ENCODE results near the gene KRTAP4-11.

KRTAP4-11 gene

DNA sequence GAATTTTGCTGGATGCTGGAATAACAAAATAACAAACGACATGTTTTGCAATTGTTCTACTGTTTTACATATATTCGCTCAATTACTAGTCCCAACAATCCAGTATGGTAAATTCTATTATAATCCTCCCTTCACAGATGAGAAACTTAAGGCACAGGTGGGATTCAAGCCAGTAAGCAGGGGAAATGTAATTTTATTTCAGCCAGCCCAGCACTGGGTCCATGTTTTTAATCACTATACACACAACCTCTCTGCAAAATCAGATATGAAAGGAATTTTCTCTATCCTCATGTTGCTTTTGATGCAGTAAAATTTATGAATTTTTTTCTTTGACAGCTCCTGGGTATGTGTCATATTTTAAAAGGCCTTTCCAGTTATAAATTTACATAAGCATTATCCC is 27.1 kb upstream of the KRTAP4-11 start:
- H3K9me3 ChIP-seq (ENCODE audit: low read length), result 0 out of 2 replicates have a peak, but pooled peaks cover 3% of the 10 kb centered on the region
- no peak overlapping the region for H3K4me3 ChIP-seq (ENCODE audit: low read depth, low read length, poor library complexity, severe bottlenecking)
- no peak overlapping the region for H2AFZ ChIP-seq (ENCODE audit: low read length)
- H3K36me3 ChIP-seq (ENCODE audit: insufficient read depth, low read length), result no peaks in the 10 kb centered on the region; the same call in 1 of the 2 replicates
- H3K9me2 ChIP-seq (ENCODE audit: low read depth, low read length), result no peaks in the 10 kb centered on the region
- H3K4me1 ChIP-seq (ENCODE audit: insufficient read depth, low read length, severe bottlenecking), result no peaks in the 10 kb centered on the region
- no peaks in the 10 kb centered on the region for H3F3A ChIP-seq (ENCODE audit: insufficient read depth, low read length)
- no peaks in the 10 kb centered on the region for H3K27me3 ChIP-seq (ENCODE audit: insufficient read depth, low read length)
- no peak overlapping the region for H3K9ac ChIP-seq (ENCODE audit: low read length)
- no peak overlapping the region for H3K27ac ChIP-seq (ENCODE audit: low read depth, low read length, poor library complexity, severe bottlenecking)
- no peaks in the 10 kb centered on the region for H3K79me2 ChIP-seq (ENCODE audit: insufficient read depth, low read length)
- no peaks in the 10 kb centered on the region for H4K20me1 ChIP-seq (ENCODE audit: insufficient read depth, low read length)
- TF ChIP-seq, protein P1, sequence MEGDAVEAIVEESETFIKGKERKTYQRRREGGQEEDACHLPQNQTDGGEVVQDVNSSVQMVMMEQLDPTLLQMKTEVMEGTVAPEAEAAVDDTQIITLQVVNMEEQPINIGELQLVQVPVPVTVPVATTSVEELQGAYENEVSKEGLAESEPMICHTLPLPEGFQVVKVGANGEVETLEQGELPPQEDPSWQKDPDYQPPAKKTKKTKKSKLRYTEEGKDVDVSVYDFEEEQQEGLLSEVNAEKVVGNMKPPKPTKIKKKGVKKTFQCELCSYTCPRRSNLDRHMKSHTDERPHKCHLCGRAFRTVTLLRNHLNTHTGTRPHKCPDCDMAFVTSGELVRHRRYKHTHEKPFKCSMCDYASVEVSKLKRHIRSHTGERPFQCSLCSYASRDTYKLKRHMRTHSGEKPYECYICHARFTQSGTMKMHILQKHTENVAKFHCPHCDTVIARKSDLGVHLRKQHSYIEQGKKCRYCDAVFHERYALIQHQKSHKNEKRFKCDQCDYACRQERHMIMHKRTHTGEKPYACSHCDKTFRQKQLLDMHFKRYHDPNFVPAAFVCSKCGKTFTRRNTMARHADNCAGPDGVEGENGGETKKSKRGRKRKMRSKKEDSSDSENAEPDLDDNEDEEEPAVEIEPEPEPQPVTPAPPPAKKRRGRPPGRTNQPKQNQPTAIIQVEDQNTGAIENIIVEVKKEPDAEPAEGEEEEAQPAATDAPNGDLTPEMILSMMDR (IDR thresholded peaks at IDR 0.05; ENCODE audit: low read length), result no peak
- no peak for TF ChIP-seq EZH2 (IDR thresholded peaks at IDR 0.05; ENCODE audit: borderline replicate concordance, low read length)
- H3K4me2 ChIP-seq (ENCODE audit: low read length), result no peak overlapping the region

GRCh38 chr17:41144846-41145245 is 26.7 kb upstream of the KRTAP4-11 start:
- no peaks in the 10 kb centered on the region for H3K27me3 ChIP-seq (ENCODE audit: insufficient read depth, low read length)
- no peaks in the 10 kb centered on the region for H3K79me2 ChIP-seq (ENCODE audit: insufficient read depth, low read length)
- H3K9me3 ChIP-seq (ENCODE audit: low read length), result 0 out of 2 replicates have a peak, but pooled peaks cover 3% of the 10 kb centered on the region
- H3K4me3 ChIP-seq (ENCODE audit: low read depth, low read length, poor library complexity, severe bottlenecking), result no peak overlapping the region
- H2AFZ ChIP-seq (ENCODE audit: low read length), result no peak overlapping the region
- H3K36me3 ChIP-seq (ENCODE audit: insufficient read depth, low read length), result no peaks in the 10 kb centered on the region; the same call in 1 of the 2 replicates
- H3K9me2 ChIP-seq (ENCODE audit: low read depth, low read length), result no peaks in the 10 kb centered on the region
- H3K27ac ChIP-seq (ENCODE audit: low read depth, low read length, poor library complexity, severe bottlenecking), result no peak overlapping the region
- no peaks in the 10 kb centered on the region for H3F3A ChIP-seq (ENCODE audit: insufficient read depth, low read length)
- TF ChIP-seq, protein P1 (IDR thresholded peaks at IDR 0.05; ENCODE audit: low read length), result no peak
- no peak for TF ChIP-seq EZH2 (IDR thresholded peaks at IDR 0.05; ENCODE audit: borderline replicate concordance, low read length)
- no peak overlapping the region for H3K9ac ChIP-seq (ENCODE audit: low read length)
- no peaks in the 10 kb centered on the region for H4K20me1 ChIP-seq (ENCODE audit: insufficient read depth, low read length)
- H3K4me1 ChIP-seq (ENCODE audit: insufficient read depth, low read length, severe bottlenecking), result no peaks in the 10 kb centered on the region
- H3K4me2 ChIP-seq (ENCODE audit: low read length), result no peak overlapping the region

DNA sequence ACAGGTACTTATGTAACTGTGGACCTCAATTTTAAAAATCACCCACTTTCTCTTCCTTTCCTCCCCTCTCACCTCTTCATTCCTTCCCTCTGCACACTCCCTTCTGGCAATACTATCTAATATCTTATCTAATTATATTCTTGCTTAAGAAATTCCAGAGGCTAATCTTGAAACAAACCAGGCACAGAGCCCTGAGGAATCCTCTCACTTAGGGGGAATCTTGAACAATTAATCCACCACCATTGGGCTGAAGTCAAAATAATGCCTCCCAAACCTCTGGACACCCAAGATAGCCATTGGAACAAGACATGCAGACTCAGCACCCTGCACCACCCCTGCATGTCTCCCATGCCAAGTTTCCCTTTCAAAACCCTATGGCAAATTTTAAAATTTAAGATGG is 23.2 kb upstream of the KRTAP4-11 start:
- Histone ChIP-seq H2AFZ (ENCODE audit: low read length) (no peak overlapping the region), H3K36me3 (ENCODE audit: insufficient read depth, low read length) (no peaks in the 10 kb centered on the region; the same call in 1 of the 2 replicates), H3K4me2 (ENCODE audit: low read length) (no peak overlapping the region), H3K9ac (ENCODE audit: low read length) (no peak overlapping the region), H3K4me3 (ENCODE audit: low read depth, low read length, poor library complexity, severe bottlenecking) (no peak overlapping the region), H4K20me1 (ENCODE audit: insufficient read depth, low read length) (no peaks in the 10 kb centered on the region), H3F3A (ENCODE audit: insufficient read depth, low read length) (no peaks in the 10 kb centered on the region), H3K79me2 (ENCODE audit: insufficient read depth, low read length) (no peaks in the 10 kb centered on the region), H3K4me1 (ENCODE audit: insufficient read depth, low read length, severe bottlenecking) (no peaks in the 10 kb centered on the region), H3K27ac (ENCODE audit: low read depth, low read length, poor library complexity, severe bottlenecking) (no peak overlapping the region), H3K27me3 (ENCODE audit: insufficient read depth, low read length) (no peaks in the 10 kb centered on the region), H3K9me3 (ENCODE audit: low read length) (0 out of 2 replicates have a peak, but pooled peaks cover 3% of the 10 kb centered on the region), H3K9me2 (ENCODE audit: low read depth, low read length) (no peaks in the 10 kb centered on the region)
- TF ChIP-seq, protein P1 (IDR thresholded peaks at IDR 0.05; ENCODE audit: low read length), result no peak
- no peak for TF ChIP-seq EZH2 (IDR thresholded peaks at IDR 0.05; ENCODE audit: borderline replicate concordance, low read length)

Data from OCI-LY1 (cell line).